Gastroesophageal sphincter (tissue), 4 donors: Measurements from ENCODE around the gene SLAMF9. TPM values are rescaled to one million over a fixed set of nuclear protein-coding genes. Genes with fewer than 3 reads are reported as not detected.

ENCODE experiments used
- ATAC-seq: fragments of 150-250 bp; one replicate; pipeline ENCODE4 v1.9.1; 2016; ENCODE audit warnings: mild to moderate bottlenecking, moderate library complexity
- H3K27ac ChIP-seq, 4 donors: fragments of 200-600 bp; sonication (generic) in 3 of 4; 1 replicate in 3 of 4; 2 replicates in 1 of 4; pipeline ENCODE4 v1.5.1; 2016 to 2019
- H3K27me3 ChIP-seq: fragments of 200-600 bp; sonication (generic); one replicate; pipeline ENCODE4 v1.5.1; 2019
- H3K36me3 ChIP-seq, 2 donors: fragments of 200-600 bp; sonication (generic); one replicate each; pipeline ENCODE4 v1.5.1; 2019; ENCODE audit warnings: control low read depth in 1 of 2
- H3K4me1 ChIP-seq, 3 donors: fragments of 200-600 bp; sonication (generic); 1 replicate in 2 of 3; 2 replicates in 1 of 3; pipeline ENCODE4 v1.5.1; 2016 to 2019; ENCODE audit warnings: control low read depth in 2 of 3
- H3K4me3 ChIP-seq, 2 donors: fragments of 200-600 bp; sonication (generic); one replicate each; pipeline ENCODE4 v1.5.1; 2019; ENCODE audit warnings: mild to moderate bottlenecking in 1 of 2, moderate library complexity in 1 of 2
- H3K9me3 ChIP-seq, 3 donors: fragments of 200-600 bp; sonication (generic); one replicate each; pipeline ENCODE4 v1.5.1; 2017 to 2019; ENCODE audit warnings: control low read depth in 2 of 3
- EP300 ChIP-seq: sonication (generic); formaldehyde crosslinking; IDR thresholded peaks from one replicate; pipeline ENCODE4 v1.6.1; 2017; ENCODE audit warnings: antibody characterized with exemption, mild to moderate bottlenecking
- POLR2A ChIP-seq, 2 donors: fragments of 450-650 bp; IDR thresholded peaks; one replicate each; pipeline ENCODE4 v1.6.1; 2017; ENCODE audit warnings: antibody characterized with exemption in 2 of 2, mild to moderate bottlenecking in 2 of 2, moderate library complexity in 1 of 2
- POLR2AphosphoS5 ChIP-seq: sonication (generic); formaldehyde crosslinking; IDR thresholded peaks from one replicate; pipeline ENCODE4 v1.6.1; 2017; ENCODE audit warnings: antibody characterized with exemption
- WGBS, 2 donors: methylation state at CpG; one replicate each; pipeline ENCODE4 v1.1.5; 2018; ENCODE audit warnings: low coverage in 1 of 2; 5-methylcytosine and 5-hydroxymethylcytosine counted together
- total RNA-seq, 4 donors: library from RNA; depleted of rRNA; stranded (reverse); fragments of >200 nt; gene quantifications; one replicate each; pipeline ENCODE4 v1.1.0, GENCODE V29; 2016
- TF ChIP-seq, protein P1 (sequence below), 4 experiments: fragments of 200-600 bp in 2 of 4; fragments of 450-650 bp in 2 of 4; sonication (generic) in 1 of 4; IDR thresholded peaks; one replicate each; pipeline ENCODE4 v1.5.1; 2017 to 2019; ENCODE audit warnings: antibody characterized with exemption in 4 of 4, mild to moderate bottlenecking in 2 of 4, moderate library complexity in 2 of 4

The SLAMF9 gene
- total RNA-seq, 4 donors from 2014 or later = not detected

DNA sequence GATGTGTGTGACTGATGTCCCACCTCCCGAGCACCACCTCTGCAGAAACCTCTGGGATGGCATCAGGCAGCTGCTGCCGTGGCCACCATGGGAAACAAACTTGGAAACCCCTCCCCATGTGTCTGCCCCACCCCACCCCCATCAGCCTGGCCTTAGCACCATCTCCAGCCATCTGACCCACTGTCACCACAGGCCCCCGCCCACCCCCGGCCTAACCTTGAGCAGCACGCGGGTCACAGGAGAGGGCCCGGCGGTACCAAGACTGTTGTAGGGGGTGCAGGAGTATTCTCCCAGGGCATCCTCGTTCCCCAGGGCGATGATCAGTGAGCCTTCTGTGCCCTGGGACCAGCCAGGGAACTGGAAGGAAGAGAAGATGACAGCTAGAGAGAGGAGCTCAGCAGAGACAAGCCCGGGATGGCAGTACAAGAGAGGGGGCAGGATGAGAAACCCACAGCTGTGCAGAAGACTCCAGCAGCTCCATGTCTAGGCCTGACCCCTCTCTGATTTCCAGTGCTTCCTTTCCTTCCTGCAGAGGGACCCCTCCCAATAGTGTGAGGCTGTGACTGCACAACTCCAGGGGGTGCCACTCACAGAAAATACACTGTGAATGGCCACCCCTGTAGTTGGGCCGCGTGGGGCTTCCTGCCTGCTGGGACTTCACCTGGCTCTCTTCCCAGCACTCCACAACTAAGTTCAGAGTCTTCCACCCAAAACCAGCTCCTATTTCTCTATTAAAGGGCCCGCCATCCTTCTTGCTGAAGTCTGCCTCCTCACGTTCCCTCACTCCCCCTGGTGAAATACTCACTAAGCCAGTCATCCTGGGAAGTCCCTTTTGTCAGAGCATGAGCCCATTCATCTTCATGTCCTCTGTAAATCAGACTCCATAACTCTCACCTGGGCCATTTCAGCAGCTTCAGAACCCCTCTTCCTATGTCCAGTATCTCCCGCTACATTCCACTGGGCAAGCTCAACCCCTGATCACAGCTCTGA lies 21.4 kb downstream of the SLAMF9 start:
- no peak for ATAC-seq
- TF ChIP-seq, protein P1, sequence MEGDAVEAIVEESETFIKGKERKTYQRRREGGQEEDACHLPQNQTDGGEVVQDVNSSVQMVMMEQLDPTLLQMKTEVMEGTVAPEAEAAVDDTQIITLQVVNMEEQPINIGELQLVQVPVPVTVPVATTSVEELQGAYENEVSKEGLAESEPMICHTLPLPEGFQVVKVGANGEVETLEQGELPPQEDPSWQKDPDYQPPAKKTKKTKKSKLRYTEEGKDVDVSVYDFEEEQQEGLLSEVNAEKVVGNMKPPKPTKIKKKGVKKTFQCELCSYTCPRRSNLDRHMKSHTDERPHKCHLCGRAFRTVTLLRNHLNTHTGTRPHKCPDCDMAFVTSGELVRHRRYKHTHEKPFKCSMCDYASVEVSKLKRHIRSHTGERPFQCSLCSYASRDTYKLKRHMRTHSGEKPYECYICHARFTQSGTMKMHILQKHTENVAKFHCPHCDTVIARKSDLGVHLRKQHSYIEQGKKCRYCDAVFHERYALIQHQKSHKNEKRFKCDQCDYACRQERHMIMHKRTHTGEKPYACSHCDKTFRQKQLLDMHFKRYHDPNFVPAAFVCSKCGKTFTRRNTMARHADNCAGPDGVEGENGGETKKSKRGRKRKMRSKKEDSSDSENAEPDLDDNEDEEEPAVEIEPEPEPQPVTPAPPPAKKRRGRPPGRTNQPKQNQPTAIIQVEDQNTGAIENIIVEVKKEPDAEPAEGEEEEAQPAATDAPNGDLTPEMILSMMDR (IDR thresholded peaks at IDR 0.05) = no peak
- TF ChIP-seq POLR2AphosphoS5 = no peak
- TF ChIP-seq EP300 = no peak
- no peak for TF ChIP-seq POLR2A (IDR thresholded peaks at IDR 0.05)
- H3K4me1 ChIP-seq = peaks cover 0 to 12% (median 3%) of the 10 kb centered on the region in 3 donors
- H3K9me3 ChIP-seq = no peaks in the 10 kb centered on the region
- H3K27ac ChIP-seq = no peak overlapping the region
- H3K27me3 ChIP-seq = peaks cover 25% of the 10 kb centered on the region
- H3K4me3 ChIP-seq = no peak overlapping the region
- no peaks in the 10 kb centered on the region for H3K36me3 ChIP-seq
- WGBS, 2 donors = 59 to 70% methylated on average over 2 to 4 of the region's 16 CpGs

DNA sequence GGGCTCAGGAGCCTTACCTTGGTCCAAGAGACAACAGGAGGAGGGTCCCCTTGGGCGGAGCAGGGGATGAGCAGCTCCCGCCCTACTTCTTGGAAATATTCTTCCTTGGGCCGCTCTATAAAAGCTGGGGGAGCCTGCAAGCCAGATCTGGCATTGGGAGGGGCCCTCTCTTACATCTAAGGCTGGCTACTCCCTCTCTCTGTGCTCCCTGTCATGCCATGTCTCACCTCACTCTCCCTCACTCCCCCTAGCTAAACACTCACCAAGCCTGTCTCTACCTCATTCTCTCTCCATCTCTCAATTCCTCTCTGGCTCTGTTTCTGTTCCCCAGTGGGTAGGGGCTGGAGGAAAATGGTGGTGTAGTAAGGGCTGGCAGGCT lies 22.3 kb downstream of the SLAMF9 start:
- Histone ChIP-seq H3K36me3 (no peaks in the 10 kb centered on the region), H3K27me3 (peaks cover 17% of the 10 kb centered on the region), H3K4me1 (peaks cover 0 to 11% (median 3%) of the 10 kb centered on the region in 3 donors), H3K27ac (no peak overlapping the region), H3K9me3 (no peaks in the 10 kb centered on the region), H3K4me3 (no peak overlapping the region)
- ATAC-seq = no peak
- WGBS, 2 donors = 90% methylated on average over 2 of the region's 3 CpGs; no CpG with 5 or more reads in 1 of the 2 donors
- TF ChIP-seq EP300 (no peak), POLR2AphosphoS5 (no peak), POLR2A (IDR thresholded peaks at IDR 0.05) (no peak)
- TF ChIP-seq, protein P1 (IDR thresholded peaks at IDR 0.05) = no peak

DNA sequence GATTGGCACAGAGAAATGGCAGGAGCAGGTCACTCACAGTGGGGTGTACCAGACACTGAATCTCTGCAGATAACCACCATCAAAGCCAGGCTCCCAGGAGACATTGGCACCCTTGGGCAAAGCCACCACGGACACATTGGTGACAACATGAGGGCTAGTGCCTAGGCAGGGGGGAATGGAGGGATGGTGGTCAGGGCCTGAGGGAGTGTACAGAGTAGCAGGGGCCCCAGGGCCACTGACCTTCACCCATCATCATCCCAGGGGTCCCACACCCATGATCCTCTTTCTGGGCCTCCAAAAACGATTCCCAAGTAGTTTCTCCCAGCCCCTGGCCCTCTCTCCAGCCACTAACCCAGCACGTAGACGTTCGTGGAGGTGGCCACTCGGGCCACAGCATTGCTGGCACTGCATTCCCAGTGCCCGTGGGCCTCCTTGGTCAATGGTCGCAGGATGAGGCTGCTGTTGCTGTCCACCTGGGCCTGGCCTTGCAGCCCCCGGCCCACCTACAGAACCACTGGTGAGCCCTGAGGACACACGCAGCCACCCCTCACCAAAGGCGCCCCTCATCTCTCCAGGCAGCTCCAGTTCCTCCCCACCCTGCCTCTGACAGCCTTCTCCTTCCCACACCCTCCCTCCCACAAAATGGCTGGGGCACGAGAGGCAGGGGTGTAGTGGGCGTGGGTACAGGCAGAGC lies 22.8 kb downstream of the SLAMF9 start:
- peaks cover 0 to 11% (median 4%) of the 10 kb centered on the region in 3 donors for H3K4me1 ChIP-seq
- no peaks in the 10 kb centered on the region for H3K36me3 ChIP-seq
- TF ChIP-seq POLR2AphosphoS5 (no peak), EP300 (no peak), POLR2A (IDR thresholded peaks at IDR 0.05) (no peak)
- H3K27me3 ChIP-seq = peaks cover 14% of the 10 kb centered on the region
- no peak overlapping the region for H3K4me3 ChIP-seq
- no peaks in the 10 kb centered on the region for H3K9me3 ChIP-seq
- H3K27ac ChIP-seq = no peak overlapping the region
- WGBS, 2 donors = 100% methylated on average over 1 of the region's 13 CpGs; no CpG with 5 or more reads in 1 of the 2 donors
- ATAC-seq = no peak

DNA sequence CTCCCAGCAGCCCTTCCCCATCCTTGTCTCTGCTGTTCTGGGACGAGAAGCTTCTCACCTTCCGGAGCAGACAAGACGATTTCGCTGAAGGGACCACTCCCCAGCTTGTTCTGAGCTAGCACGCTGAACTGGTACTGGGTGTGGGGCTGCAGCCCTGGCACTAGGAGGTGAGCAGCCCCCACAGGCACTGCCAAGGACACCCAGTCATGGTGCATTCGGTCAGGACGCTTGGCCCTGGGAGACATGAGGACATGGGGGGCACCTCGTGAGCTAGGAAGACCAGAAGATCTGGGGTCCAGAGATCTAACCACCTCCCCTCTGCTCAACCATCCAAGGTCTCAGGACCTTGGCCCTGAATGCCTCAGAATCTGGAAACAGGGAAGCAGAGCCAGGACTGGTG lies 23.4 kb downstream of the SLAMF9 start:
- Histone ChIP-seq H3K27me3 (peaks cover 14% of the 10 kb centered on the region), H3K27ac (no peak overlapping the region), H3K4me1 (peaks cover 0 to 13% (median 5%) of the 10 kb centered on the region in 3 donors), H3K4me3 (no peak overlapping the region), H3K9me3 (no peaks in the 10 kb centered on the region), H3K36me3 (no peaks in the 10 kb centered on the region)
- ATAC-seq = no peak
- WGBS, 2 donors = 40% methylated on average over 1 of the region's 8 CpGs; no CpG with 5 or more reads in 1 of the 2 donors
- no peak for TF ChIP-seq EP300
- TF ChIP-seq POLR2AphosphoS5 = no peak
- TF ChIP-seq, protein P1 (IDR thresholded peaks at IDR 0.05) = no peak
- TF ChIP-seq POLR2A (IDR thresholded peaks at IDR 0.05) = no peak

DNA sequence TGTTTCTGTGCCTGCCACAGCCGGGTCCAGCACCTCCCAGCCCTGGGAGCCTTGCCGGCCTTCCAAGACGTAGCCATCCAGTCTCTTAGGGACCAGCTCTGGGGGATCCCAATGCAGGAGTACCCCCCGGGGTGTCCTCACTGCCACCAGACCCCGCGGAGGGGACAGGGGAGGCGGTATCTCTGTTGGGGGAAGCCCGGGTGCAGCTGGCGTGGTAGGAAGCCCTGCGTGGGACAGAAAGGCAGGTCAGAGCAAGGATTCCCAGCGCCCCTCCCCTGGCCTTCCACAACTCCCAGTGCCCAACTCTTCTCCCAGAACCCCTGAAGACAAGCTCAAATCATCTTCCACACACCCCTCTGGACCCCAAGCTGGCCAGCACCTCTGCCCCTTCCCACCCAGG lies 23.8 kb downstream of the SLAMF9 start:
- Histone ChIP-seq H3K4me3 (no peak overlapping the region), H3K36me3 (no peaks in the 10 kb centered on the region), H3K27me3 (peaks cover 10% of the 10 kb centered on the region), H3K27ac (no peak overlapping the region), H3K9me3 (no peaks in the 10 kb centered on the region), H3K4me1 (peaks cover 0 to 13% (median 5%) of the 10 kb centered on the region in 3 donors)
- no peak for ATAC-seq
- TF ChIP-seq POLR2A (IDR thresholded peaks at IDR 0.05) = no peak
- TF ChIP-seq, protein P1 (IDR thresholded peaks at IDR 0.05) = no peak
- TF ChIP-seq EP300 = no peak
- no peak for TF ChIP-seq POLR2AphosphoS5
- 76% methylated on average over 4 of the region's 11 CpGs; no CpG with 5 or more reads in 1 of the 2 donors for WGBS, 2 donors
